HepG2 (cell line): ENCODE measurements around the gene FRMD4A. TPM values are rescaled to one million over a fixed set of nuclear protein-coding genes. Genes with fewer than 3 reads are reported as not detected.

Experiments
- ATAC-seq: fragments of 200-7000 bp; cut with Tn5 transposase; 3 replicates; pipeline ENCODE4 v1.9.1; 2020; ENCODE audit warnings: mild to moderate bottlenecking, moderate library complexity
- BruUV-seq: library from RNA; stranded (reverse); fragments of 400-500 nt; replicated peaks from 2 replicates; lab custom pipeline; 2021; lab: Mats Ljungman, UMichigan
- CTCF ChIA-PET: fragments of 300-600 bp; formaldehyde crosslinking; extraction: SDS; loops from one replicate; lab custom pipeline; 2021; ENCODE audit warnings: low total read pairs, inconsistent platforms, low intra/inter-chr PET ratio; lab: Yijun Ruan, JAX
- POLR2A ChIA-PET: fragments of 350-600 bp; sonication (Branson Sonifier 250); formaldehyde crosslinking; loops from one replicate; lab custom pipeline; 2020; ENCODE audit warnings: antibody characterized with exemption, inconsistent platforms; lab: Yijun Ruan, JAX
- DNase-seq: peaks from one replicate; pipeline ENCODE4 v3.0.0-alpha.2; 2015; ENCODE audit warnings: low spot score
- FAIRE-seq: peaks from 3 replicates; lab custom pipeline; 2011; peaks lifted over from hg19 to GRCh38; lab: Jason Lieb, UNC
- H2AFZ ChIP-seq: one replicate; pipeline ENCODE4 v1.6.1; 2011; ENCODE audit warnings: low read length, inconsistent platforms
- H3K27ac ChIP-seq: fragments of 300-600 bp; 3 replicates; pipeline ENCODE4 v1.8.0; 2011; ENCODE audit warnings: mixed run types, mild to moderate bottlenecking, mixed read lengths, low read length, inconsistent platforms; ENCODE audit not compliant: insufficient read depth; ENCODE audit errors: extremely low read length
- H3K27me3 ChIP-seq, 2 experiments: fragments of 200-600 bp in 1 of 2; 2 replicates in 1 of 2; 3 replicates in 1 of 2; pipeline versions ENCODE4 v1.6.0 to v1.8.0; 2011; ENCODE audit warnings: low read length in 2 of 2, mild to moderate bottlenecking in 2 of 2, moderate library complexity in 2 of 2, inconsistent platforms in 1 of 2; ENCODE audit not compliant: insufficient read depth in 2 of 2, control insufficient read depth in 1 of 2
- H3K36me3 ChIP-seq, 2 experiments: fragments of 200-600 bp in 1 of 2; replicated peaks in 1 of 2; 2 replicates in 1 of 2; 3 replicates in 1 of 2; pipeline versions ENCODE4 v1.5.1 to v1.8.0; 2011; ENCODE audit warnings: low read length in 2 of 2, inconsistent platforms in 1 of 2; ENCODE audit not compliant: insufficient read depth in 2 of 2, control insufficient read depth in 1 of 2
- H3K4me1 ChIP-seq: 2 replicates; pipeline ENCODE4 v1.5.1; 2012; ENCODE audit warnings: low read length, inconsistent platforms; ENCODE audit not compliant: insufficient read depth
- H3K4me2 ChIP-seq: 2 replicates; pipeline ENCODE4 v1.6.0; 2011; ENCODE audit warnings: low read depth, low read length, inconsistent platforms
- H3K4me3 ChIP-seq, 3 experiments: fragments of 200-600 bp in 1 of 3; sonication (generic), shearing (Covaris generic) in 1 of 3; replicated peaks in 1 of 3; 2 replicates each; pipeline ENCODE4 v1.5.1; 2011 to 2016; ENCODE audit warnings: low read length in 3 of 3, inconsistent platforms in 2 of 3, low read depth in 2 of 3, mild to moderate bottlenecking in 2 of 3, control low read depth in 1 of 3, mixed read lengths in 1 of 3; ENCODE audit not compliant: insufficient read depth in 1 of 3
- H3K79me2 ChIP-seq: one replicate; pipeline ENCODE4 v1.6.1; 2011; ENCODE audit warnings: low read length, inconsistent platforms; ENCODE audit not compliant: insufficient read depth
- H3K9ac ChIP-seq: 2 replicates; pipeline ENCODE4 v1.6.0; 2011; ENCODE audit warnings: mild to moderate bottlenecking, low read depth, low read length, inconsistent platforms; ENCODE audit not compliant: insufficient read depth
- H3K9me3 ChIP-seq: 2 replicates; pipeline ENCODE4 v1.5.1; 2012; ENCODE audit warnings: mild to moderate bottlenecking, low read length
- H4K20me1 ChIP-seq: 2 replicates; pipeline ENCODE4 v1.6.0; 2011; ENCODE audit warnings: inconsistent platforms, mild to moderate bottlenecking, low read length, moderate library complexity; ENCODE audit not compliant: insufficient read depth
- CSRNP2 ChIP-seq: sonication (generic); formaldehyde crosslinking; conservative IDR thresholded peaks from 2 replicates; pipeline ENCODE4 v1.8.0; 2022; ENCODE audit warnings: low read depth, missing genetic modification reagents
- TAF1 ChIP-seq: sonication (generic); formaldehyde crosslinking; IDR thresholded peaks from 2 replicates; pipeline ENCODE4 v1.4.0; 2020; ENCODE audit warnings: missing genetic modification reagents
- ZNF646 ChIP-seq: sonication (generic); formaldehyde crosslinking; IDR thresholded peaks from 2 replicates; pipeline ENCODE4 v1.9.0; 2021; ENCODE audit warnings: mild to moderate bottlenecking, missing genetic modification reagents
- WGBS: methylation state at CpG from one replicate; pipeline ENCODE4 v1.1.6; 2017; ENCODE audit warnings: low lambda C conversion rate; 5-methylcytosine and 5-hydroxymethylcytosine counted together
- in situ Hi-C: cut with HindIII; loops from 2 replicates; pipeline ENCODE4 v1.10.0; 2017; ENCODE audit warnings: low pct_unique_long_range_greater_than_20kb; ENCODE audit not compliant: extremely low pct_ligation_motif_present
- intact Hi-C: fragments of 100-400 bp; cut with micrococcal nuclease; formaldehyde crosslinking; loops from one replicate; pipeline ENCODE4 v1.10.0; 2022; ENCODE audit not compliant: unreplicated experiment
- polyA plus RNA-seq, 8 experiments: library from polyadenylated mRNA; depleted of rRNA in 3 of 8; stranded (reverse) in 7 of 8; unstranded in 1 of 8; fragments of >200 nt; fragmentation: Illumina TruSeq in 4 of 8; extraction: Trizol in 4 of 8; gene quantifications; 2 replicates each; pipeline versions ENCODE4 v1.2.1 to v1.2.3, GENCODE V29; 2011 to 2016; ENCODE audit warnings: low read depth in 4 of 8, missing spikeins in 1 of 8, mixed read lengths in 1 of 8; ENCODE audit not compliant: insufficient read depth in 1 of 8
- total RNA-seq, 5 experiments: library from RNA; depleted of rRNA; stranded (reverse); fragments of >200 nt; fragmentation: Illumina TruSeq; extraction: Trizol; gene quantifications; 2 replicates each; pipeline ENCODE4 v1.2.3, GENCODE V29; 2016; ENCODE audit warnings: low read depth in 1 of 5
- TF ChIP-seq, protein P1 (sequence below): sonication (generic); formaldehyde crosslinking; IDR thresholded peaks from 2 replicates; pipeline ENCODE4 v1.4.0; 2020; ENCODE audit warnings: missing genetic modification reagents
- TF ChIP-seq, protein P2 (sequence below): sonication (generic); formaldehyde crosslinking; IDR thresholded peaks from 2 replicates; pipeline ENCODE4 v1.5.1; 2020; ENCODE audit warnings: mild to moderate bottlenecking, missing genetic modification reagents, borderline replicate concordance
- TF ChIP-seq, protein P3 (sequence below): sonication (generic); formaldehyde crosslinking; conservative IDR thresholded peaks from 2 replicates; pipeline ENCODE4 v1.8.0; 2022; ENCODE audit warnings: missing genetic modification reagents

Gene FRMD4A
- total and polyA plus RNA-seq, 2 of the 13 experiments (the other 11 are each of a cell fraction or from before 2014, with no cell fraction given) = 0.09 to 0.26 TPM

- in situ Hi-C loops (no loop called here), intact Hi-C loops (no loop called here)
- BruUV-seq = no TSS peak
- DNase-seq (no peak), FAIRE-seq (no peak), ATAC-seq (no peak)
- ChIA-PET POLR2A (no interaction called here), CTCF (no interaction called here)
- peaks cover 0 to 36% of the 10 kb centered on the region in 2 experiments; a peak in 3 of 5 replicates for H3K27me3 ChIP-seq
- H3K4me1 ChIP-seq = no peaks in the 10 kb centered on the region
- no peak overlapping the region for H3K27ac ChIP-seq
- no peaks in the 10 kb centered on the region for H3K36me3 ChIP-seq
- H3K9ac ChIP-seq = no peak overlapping the region
- H3K4me3 ChIP-seq = no peak overlapping the region
- H4K20me1 ChIP-seq = no peaks in the 10 kb centered on the region
- 18% methylated on average over 3 of the region's 3 CpGs for WGBS
- no peak overlapping the region for H3K4me2 ChIP-seq
- H3K9me3 ChIP-seq = no peaks in the 10 kb centered on the region
- no peaks in the 10 kb centered on the region for H3K79me2 ChIP-seq
- no peak overlapping the region for H2AFZ ChIP-seq
- TF ChIP-seq, protein P1, sequence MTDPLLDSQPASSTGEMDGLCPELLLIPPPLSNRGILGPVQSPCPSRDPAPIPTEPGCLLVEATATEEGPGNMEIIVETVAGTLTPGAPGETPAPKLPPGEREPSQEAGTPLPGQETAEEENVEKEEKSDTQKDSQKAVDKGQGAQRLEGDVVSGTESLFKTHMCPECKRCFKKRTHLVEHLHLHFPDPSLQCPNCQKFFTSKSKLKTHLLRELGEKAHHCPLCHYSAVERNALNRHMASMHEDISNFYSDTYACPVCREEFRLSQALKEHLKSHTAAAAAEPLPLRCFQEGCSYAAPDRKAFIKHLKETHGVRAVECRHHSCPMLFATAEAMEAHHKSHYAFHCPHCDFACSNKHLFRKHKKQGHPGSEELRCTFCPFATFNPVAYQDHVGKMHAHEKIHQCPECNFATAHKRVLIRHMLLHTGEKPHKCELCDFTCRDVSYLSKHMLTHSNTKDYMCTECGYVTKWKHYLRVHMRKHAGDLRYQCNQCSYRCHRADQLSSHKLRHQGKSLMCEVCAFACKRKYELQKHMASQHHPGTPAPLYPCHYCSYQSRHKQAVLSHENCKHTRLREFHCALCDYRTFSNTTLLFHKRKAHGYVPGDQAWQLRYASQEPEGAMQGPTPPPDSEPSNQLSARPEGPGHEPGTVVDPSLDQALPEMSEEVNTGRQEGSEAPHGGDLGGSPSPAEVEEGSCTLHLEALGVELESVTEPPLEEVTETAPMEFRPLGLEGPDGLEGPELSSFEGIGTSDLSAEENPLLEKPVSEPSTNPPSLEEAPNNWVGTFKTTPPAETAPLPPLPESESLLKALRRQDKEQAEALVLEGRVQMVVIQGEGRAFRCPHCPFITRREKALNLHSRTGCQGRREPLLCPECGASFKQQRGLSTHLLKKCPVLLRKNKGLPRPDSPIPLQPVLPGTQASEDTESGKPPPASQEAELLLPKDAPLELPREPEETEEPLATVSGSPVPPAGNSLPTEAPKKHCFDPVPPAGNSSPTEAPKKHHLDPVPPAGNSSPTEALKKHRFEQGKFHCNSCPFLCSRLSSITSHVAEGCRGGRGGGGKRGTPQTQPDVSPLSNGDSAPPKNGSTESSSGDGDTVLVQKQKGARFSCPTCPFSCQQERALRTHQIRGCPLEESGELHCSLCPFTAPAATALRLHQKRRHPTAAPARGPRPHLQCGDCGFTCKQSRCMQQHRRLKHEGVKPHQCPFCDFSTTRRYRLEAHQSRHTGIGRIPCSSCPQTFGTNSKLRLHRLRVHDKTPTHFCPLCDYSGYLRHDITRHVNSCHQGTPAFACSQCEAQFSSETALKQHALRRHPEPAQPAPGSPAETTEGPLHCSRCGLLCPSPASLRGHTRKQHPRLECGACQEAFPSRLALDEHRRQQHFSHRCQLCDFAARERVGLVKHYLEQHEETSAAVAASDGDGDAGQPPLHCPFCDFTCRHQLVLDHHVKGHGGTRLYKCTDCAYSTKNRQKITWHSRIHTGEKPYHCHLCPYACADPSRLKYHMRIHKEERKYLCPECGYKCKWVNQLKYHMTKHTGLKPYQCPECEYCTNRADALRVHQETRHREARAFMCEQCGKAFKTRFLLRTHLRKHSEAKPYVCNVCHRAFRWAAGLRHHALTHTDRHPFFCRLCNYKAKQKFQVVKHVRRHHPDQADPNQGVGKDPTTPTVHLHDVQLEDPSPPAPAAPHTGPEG = no peak
- TF ChIP-seq ZNF646 (CRISPR knock-in tag) = no peak
- TF ChIP-seq TAF1 (CRISPR knock-in tag) = no peak
- TF ChIP-seq, protein P2, sequence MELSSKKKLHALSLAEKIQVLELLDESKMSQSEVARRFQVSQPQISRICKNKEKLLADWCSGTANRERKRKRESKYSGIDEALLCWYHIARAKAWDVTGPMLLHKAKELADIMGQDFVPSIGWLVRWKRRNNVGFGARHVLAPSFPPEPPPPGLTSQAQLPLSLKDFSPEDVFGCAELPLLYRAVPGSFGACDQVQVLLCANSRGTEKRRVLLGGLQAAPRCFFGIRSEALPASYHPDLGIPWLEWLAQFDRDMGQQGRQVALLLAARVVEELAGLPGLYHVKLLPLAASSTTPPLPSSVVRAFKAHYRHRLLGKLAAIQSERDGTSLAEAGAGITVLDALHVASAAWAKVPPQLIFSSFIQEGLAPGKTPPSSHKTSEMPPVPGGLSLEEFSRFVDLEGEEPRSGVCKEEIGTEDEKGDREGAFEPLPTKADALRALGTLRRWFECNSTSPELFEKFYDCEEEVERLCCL (CRISPR knock-in tag) = no peak
- TF ChIP-seq CSRNP2 = no peak
- TF ChIP-seq, protein P3, sequence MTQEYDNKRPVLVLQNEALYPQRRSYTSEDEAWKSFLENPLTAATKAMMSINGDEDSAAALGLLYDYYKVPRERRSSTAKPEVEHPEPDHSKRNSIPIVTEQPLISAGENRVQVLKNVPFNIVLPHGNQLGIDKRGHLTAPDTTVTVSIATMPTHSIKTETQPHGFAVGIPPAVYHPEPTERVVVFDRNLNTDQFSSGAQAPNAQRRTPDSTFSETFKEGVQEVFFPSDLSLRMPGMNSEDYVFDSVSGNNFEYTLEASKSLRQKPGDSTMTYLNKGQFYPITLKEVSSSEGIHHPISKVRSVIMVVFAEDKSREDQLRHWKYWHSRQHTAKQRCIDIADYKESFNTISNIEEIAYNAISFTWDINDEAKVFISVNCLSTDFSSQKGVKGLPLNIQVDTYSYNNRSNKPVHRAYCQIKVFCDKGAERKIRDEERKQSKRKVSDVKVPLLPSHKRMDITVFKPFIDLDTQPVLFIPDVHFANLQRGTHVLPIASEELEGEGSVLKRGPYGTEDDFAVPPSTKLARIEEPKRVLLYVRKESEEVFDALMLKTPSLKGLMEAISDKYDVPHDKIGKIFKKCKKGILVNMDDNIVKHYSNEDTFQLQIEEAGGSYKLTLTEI (CRISPR knock-in tag) = no peak
These were observed 244.1 kb downstream of the FRMD4A start for GRCh38 chr10:14086596-14086995.
